Measurements from ENCODE around the gene TMEM59L. TPM values are rescaled to one million over a fixed set of nuclear protein-coding genes. Genes with fewer than 3 reads are reported as not detected.

The TMEM59L gene
- total and polyA plus RNA-seq, 3 donors from 2014 or later, result 4.3 to 7.0 (median 4.5) TPM

DNA sequence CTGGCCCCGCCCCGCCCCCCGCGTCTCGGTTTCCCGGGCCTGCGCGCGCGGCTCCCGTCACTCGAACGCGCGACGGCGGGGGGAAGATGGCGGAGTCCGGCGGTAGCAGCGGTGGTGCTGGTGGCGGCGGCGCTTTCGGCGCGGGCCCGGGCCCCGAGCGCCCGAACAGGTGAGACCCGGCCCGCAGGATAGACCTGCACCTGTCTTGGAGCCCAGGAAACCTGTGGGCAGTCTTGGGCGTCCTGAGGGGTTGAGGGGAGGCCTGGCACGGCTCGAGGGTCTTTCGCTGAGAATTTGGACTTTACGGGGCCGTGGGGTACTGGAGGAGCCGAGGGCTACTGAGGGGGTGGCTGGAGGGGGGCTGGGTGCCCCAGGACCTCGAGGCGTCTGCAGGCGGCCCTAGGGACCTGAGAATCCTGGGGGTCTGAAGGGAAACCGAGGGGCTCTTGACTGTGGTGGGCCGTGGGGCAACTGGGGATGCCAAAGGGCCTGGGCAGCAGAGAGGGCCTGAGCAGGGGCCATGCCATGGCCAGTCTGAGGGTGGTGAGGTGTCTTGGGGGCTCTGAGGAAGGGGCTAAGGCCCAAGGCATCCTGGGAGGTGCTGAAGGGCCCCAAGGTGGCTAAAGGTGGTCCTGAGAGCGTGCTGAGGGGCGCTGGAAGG is 24.4 kb downstream of the TMEM59L start, which contains the start of gene KLHL26:
Gene KLHL26 (plus strand): TSS at position 60 of the 661 bp plus-strand sequence. CDS start 27 bp downstream, at position 87.
- TF ChIP-seq, protein P1, sequence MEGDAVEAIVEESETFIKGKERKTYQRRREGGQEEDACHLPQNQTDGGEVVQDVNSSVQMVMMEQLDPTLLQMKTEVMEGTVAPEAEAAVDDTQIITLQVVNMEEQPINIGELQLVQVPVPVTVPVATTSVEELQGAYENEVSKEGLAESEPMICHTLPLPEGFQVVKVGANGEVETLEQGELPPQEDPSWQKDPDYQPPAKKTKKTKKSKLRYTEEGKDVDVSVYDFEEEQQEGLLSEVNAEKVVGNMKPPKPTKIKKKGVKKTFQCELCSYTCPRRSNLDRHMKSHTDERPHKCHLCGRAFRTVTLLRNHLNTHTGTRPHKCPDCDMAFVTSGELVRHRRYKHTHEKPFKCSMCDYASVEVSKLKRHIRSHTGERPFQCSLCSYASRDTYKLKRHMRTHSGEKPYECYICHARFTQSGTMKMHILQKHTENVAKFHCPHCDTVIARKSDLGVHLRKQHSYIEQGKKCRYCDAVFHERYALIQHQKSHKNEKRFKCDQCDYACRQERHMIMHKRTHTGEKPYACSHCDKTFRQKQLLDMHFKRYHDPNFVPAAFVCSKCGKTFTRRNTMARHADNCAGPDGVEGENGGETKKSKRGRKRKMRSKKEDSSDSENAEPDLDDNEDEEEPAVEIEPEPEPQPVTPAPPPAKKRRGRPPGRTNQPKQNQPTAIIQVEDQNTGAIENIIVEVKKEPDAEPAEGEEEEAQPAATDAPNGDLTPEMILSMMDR (IDR thresholded peaks at IDR 0.05), result no peak
- TF ChIP-seq POLR2A (IDR thresholded peaks at IDR 0.05), result no peak
- peak within 1 kb of the TSS; percentile 40 to 82 for H3K27ac ChIP-seq
- no peaks in the 10 kb centered on the region for H3K36me3 ChIP-seq (ENCODE audit: low read depth, missing control alignments)
- H3K27me3 ChIP-seq, result no peaks in the 10 kb centered on the region
- H3K4me3 ChIP-seq, result peak within 1 kb of the TSS; percentile 74 to 75
- intact Hi-C loops (cut with DNase I; ENCODE audit: low total_unique reads), result no loop called here
- peaks cover 6% of the 10 kb centered on the region for H3K4me1 ChIP-seq
- no peak for DNase-seq
- H3K9me3 ChIP-seq, result no peaks in the 10 kb centered on the region
- whole genome bisulfite sequencing, 2 donors, result 8 to 21% methylated on average over 21 to 47 of the region's 47 CpGs

DNA sequence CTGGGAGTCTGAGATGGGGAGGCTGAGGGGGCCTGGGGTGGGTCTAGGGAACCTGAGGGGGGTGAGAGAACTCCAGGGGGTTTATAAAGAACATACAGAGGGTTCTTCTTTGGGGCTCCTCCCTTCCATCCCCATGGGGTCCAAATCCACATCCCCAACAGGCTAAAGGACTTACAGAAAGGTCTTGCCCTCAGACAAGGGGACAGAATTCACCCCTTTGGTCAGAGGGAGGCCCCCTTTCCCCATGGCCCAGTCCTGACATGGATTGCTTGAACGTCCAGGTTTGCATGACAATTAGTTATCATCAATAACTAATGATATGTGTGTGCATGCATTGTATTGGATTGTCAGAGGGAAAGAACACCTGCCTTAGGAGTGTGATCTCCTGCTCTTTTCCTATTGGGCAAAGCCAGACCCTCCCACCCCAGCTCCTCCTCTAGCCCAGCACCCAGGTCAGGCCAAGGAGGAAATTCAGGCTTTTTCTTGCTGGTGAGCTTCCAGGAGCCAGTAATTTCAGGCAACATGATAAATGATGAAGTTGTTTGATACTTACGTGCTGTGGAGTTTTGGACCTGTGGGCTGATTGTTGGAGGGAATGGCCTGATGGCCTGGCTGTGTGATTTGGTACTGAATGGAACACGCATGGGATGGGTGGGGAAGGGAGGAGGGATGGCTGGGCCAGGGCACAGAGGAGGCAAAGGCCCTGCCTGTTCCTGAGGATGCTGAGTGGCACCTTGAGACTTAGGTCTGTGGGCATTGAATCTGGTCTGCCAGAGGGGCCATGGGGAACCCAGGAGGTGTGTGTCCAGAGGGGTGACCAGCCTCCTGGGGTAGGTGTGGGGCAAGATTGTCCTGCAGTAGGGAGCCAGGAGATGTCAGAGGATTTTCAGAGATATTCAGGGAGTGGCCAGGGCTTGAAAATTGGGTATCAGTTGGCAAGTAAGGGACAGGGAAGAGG is 25.3 kb downstream of the TMEM59L start:
- no peaks in the 10 kb centered on the region for H3K36me3 ChIP-seq (ENCODE audit: low read depth, missing control alignments)
- H3K4me1 ChIP-seq, result peaks cover 6% of the 10 kb centered on the region
- no peaks in the 10 kb centered on the region for H3K9me3 ChIP-seq
- no peaks in the 10 kb centered on the region for H3K27me3 ChIP-seq
- DNase-seq, result no peak
- 18 to 42% methylated on average over 3 of the region's 3 CpGs for WGBS, 2 donors
- TF ChIP-seq, protein P1 (IDR thresholded peaks at IDR 0.05), result no peak
- no peak for TF ChIP-seq POLR2A (IDR thresholded peaks at IDR 0.05)
- H3K4me3 ChIP-seq, result peak overlapping the region; percentile 74 to 75
- peak overlapping the region; percentile 40 to 82 for H3K27ac ChIP-seq
- intact Hi-C loops (cut with DNase I; ENCODE audit: low total_unique reads), result no loop called here

DNA sequence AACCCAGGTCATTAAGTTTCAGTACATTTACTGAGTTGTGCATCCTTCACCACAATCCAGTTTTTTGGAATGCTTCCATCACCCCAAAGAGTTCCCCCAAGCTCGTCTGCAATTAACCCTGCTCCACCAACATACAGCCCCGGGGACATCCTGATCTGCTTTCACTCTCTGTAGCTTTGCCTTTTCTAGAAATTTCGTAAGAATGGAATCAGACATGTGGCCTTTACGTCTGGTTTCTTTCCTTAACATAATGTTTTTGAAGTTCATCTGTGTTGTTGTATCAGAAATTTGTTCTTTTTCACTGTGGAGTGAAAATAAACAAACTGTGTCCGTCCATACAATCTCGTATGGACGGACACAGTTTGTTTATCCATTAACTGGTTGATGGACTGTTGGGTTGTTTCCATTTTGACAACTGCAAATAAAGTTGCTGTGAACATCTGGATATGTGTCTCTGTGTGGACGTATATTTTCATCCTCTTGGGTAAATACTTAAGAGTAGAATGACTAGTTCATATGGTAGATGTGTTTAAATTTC is 27.1 kb downstream of the TMEM59L start:
- intact Hi-C loops (cut with DNase I; ENCODE audit: low total_unique reads), result no loop called here
- H3K27ac ChIP-seq, result no peak overlapping the region

DNA sequence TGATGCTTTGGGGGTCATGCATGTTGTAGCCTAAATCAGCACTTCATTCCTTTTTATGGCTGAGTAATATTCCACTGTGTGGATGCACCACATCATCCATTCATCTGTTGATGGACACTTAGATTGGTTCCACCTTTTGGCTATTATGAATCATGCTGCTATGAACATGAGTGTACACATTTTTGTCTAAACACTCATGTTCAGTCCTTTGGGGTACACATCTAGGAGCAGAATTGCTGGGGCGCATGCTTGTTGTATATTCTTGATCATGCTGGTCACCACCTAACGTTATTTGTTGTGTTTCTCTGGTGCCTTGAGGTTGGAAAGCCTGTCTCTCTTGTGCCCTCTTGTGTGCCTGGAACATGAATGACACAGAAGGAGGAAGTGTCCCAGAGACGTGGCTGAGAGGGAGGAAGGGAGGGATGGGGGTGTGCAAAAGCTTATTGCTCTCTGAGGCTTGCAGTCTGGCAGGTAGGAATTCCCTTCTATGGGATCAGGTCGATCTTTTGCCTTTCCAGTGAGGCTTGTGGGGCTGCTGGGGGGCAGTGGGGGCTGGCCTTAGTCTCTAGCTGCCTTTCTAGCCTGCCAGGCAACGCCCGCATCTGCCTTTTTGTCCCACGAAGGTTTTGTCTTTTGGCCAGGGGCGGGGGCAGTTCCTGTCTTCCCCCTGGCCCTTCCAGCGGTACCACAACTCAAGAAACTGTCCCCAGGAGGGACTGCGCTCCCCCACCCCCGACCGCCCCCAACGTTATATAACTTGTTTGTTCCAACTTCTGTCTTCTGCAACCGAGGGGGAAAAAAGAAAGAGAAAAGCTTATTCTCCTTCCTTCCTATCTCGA is 31.7 kb downstream of the TMEM59L start:
- TF ChIP-seq, protein P1 (IDR thresholded peaks at IDR 0.05), result no peak
- no peak for TF ChIP-seq POLR2A (IDR thresholded peaks at IDR 0.05)
- Histone ChIP-seq H3K9me3 (no peaks in the 10 kb centered on the region), H3K27ac (no peak overlapping the region), H3K4me1 (peaks cover 17% of the 10 kb centered on the region), H3K4me3 (no peak overlapping the region), H3K27me3 (no peaks in the 10 kb centered on the region), H3K36me3 (ENCODE audit: low read depth, missing control alignments) (no peaks in the 10 kb centered on the region)
- 73 to 86% methylated on average over 15 of the region's 15 CpGs for WGBS, 2 donors
- intact Hi-C loops (cut with DNase I; ENCODE audit: low total_unique reads), result no loop called here
- no peak for DNase-seq

More for the DNA sequence above, 27.1 kb downstream of the TMEM59L start:
- 75 to 80% methylated on average over 8 of the region's 8 CpGs for WGBS, 2 donors
- no peak for DNase-seq
- Histone ChIP-seq H3K4me3 (no peak overlapping the region), H3K36me3 (ENCODE audit: low read depth, missing control alignments) (no peaks in the 10 kb centered on the region), H3K9me3 (no peaks in the 10 kb centered on the region), H3K4me1 (peaks cover 6% of the 10 kb centered on the region), H3K27me3 (no peaks in the 10 kb centered on the region)
- TF ChIP-seq, protein P1 (IDR thresholded peaks at IDR 0.05), result no peak
- TF ChIP-seq POLR2A (IDR thresholded peaks at IDR 0.05), result no peak
